Activated gamma-delta T cell treated with anti-CD3 and anti-CD28 coated beads, Interleukin-2, amount 50 U/mL, for 16 hours (primary cell): ENCODE data around the gene ZNF181.

Experiments used
- DNase-seq: peaks from one replicate; pipeline ENCODE4 v3.0.0-alpha.2; 2020; ENCODE audit warnings: low read depth

The ZNF181 gene

DNA sequence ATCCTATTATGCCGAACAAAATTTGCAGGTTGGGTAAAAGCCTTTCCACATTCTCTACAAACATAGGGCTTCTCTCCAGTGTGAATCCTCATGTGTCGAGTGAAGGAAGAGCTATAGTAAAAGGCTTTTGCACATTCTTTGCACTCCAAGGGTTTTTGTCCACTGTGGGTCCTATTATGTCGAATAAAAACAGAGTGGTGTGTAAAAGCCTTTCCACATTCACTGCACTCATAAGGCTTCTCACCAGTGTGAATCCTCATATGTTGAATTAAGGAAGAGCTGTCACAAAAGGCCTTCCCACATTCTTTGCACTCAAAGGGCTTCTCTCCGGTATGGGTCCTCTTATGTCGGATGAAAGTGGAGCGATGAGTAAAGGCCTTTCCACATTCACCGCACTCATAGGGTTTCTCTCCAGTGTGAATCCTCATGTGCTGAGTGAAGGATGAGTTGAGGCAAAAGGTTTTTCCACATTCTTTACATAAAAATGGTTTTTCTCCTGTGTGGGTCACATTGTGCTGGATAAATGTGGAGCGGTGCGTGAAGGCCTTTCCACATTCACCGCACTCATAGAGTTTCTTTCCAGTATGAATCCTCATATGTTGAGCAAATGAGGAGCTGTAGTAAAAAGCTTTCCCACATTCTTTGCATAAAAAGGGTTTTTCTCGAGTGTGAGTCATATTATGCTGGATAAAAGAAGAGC is 25.3 kb downstream of the ZNF181 start:
- DNase-seq = no peak

DNA sequence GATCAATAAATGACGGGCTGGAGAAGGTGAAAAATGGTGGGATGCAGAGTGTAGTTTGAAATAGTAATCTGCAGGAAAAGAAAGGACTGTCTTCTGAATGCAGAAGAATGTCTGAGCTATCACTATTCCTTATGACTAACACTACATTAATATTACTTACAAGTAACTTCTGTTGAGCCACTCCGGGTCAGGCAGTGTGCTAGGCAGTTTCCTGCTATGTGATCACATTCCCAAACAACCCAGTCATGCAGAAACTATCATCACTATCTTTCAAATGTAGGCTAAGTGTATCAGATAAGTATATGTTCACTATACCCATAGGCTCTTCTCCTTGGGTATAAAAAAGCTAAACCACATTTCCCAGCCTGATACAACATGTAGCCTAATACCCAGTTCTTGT is 32.3 kb downstream of the ZNF181 start:
- DNase-seq = no peak

DNA sequence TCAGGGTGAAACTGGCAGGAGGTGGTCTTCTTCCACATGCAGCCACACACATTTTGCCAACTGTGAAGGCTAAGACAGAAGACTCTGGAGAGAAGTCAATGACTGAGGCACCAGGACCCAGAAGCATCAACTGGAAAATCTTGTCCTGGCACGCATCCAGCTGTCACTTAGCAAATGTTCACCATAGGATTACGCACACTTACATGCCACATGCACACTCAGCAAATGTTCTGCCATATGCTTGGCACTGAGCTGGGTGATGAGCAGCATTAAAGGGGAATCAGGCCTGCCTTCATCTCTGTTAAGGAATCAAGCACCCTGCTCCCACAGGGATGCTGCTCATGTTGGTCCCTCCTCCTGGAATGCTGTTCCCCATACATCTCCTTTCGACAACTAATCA is 33.9 kb downstream of the ZNF181 start:
- no peak for DNase-seq

DNA sequence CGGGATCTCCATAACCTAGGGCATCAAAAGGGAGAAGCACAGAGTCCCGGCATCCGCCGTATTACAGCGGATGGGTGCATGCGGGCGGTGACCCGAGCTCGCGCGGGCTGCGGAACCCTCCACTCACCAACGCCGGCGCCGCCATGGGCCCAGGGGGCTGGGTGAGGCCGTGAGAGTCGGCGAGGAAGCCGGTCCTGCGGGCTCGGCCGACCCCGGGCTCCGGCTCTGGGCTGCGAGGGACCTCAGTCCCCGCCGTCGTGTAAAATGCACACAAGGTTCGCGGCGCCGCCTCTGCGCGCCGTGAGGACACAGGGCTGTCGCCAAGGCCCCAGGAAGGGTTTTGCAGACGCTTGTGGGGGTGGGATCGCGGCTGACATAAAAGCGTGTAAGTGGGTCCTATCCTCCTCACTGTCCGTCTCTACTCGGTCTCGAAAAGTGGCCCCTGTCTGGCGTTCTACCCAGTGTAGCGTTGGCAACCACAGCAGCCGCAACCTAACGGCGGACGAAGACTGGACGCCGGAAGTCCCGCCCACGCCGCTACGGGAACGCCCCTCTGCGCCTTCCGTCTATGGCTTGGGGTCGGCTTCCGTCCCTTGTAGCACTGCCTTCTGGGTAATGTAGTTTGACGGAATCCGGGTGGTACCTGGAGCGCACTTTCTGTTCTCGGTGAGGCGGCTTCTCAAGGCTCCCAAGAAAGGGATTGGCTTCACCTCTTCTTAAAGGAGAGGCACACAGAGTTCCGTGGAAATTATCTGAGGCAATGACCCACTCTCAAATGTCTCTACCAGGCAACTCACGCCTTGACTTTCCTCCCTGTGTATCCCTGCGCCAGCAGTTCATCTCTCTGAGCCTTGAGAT is 38.9 kb downstream of the ZNF181 start, which contains the start of gene ZNF599:
Gene ZNF599, minus strand, starts transcription at position 519 of the 858 bp plus-strand sequence. Its CDS starts 374 bp downstream, at position 145.
- DNase-seq = peak; percentile 85

DNA sequence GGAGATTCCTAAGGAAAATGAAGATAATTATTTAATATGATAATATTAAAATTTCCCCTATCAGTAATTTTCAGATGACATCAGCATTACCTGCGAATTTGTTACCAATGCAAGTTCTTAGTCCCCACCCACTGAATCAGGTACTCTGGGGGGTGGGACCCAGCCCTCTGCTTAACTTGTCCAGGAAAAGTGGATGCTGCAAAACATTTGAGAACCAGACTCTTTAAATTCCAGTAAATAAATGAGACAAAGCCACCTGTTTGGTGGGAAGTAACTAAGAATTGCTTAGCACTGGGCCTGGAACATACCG is 39.5 kb downstream of the ZNF181 start:
- no peak for DNase-seq

DNA sequence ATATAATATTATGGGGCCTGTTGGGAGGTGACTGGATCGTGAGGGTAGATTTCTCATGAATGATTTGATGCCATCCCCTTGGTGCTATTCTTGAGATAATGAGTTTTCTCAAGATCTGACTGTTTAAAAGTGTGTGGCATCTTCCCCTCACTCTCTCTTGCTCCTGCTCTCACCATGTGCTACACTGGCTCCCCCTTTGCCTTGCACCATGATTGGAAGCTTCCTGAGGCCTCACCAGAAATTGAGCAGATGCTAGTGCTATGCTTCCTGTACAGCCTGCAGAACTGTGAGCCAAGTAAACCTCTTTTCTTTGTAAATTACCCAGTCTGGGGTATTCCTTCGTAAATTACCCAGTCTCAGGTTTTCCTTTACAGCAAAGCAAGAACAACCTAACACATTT is 40.8 kb downstream of the ZNF181 start:
- DNase-seq = no peak

DNA sequence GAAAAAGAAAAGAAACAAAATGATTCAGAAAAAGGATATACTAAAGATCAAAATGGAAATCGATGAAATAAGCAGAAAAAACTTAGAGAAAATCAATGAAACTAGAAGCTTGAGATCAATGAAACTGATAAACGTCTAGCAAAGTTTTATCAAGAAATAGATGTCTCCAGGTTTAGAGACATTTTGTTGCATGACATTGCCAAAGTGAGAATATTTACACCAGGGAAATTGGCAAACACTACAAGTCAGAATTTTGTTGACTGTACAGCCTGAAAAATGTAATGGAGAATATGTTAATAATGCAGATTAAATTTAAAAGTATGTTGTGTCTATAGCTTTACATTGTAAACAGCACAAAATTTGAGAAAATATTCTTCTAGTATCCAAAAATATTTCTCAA is 44.3 kb downstream of the ZNF181 start:
- DNase-seq = no peak

DNA sequence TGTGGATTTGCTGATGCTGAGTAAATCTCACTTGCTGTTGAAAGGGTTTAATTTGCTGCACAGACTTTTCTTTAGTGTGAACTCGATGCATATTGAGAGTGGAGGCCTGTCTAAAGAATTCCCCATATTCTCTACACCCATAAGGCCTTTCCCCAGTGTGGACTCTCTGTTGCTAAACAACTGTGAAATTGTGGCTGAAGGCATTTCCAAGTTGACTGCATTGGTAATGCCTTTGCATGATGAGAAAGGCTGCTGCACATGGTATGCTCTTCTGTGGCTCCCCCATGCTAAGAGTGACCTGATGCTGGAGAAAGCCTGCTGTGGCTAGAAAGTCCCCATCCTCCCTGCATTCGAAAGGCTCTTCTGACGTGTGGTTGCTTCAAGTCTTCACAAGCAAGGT is 45.6 kb downstream of the ZNF181 start:
- DNase-seq = no peak

DNA sequence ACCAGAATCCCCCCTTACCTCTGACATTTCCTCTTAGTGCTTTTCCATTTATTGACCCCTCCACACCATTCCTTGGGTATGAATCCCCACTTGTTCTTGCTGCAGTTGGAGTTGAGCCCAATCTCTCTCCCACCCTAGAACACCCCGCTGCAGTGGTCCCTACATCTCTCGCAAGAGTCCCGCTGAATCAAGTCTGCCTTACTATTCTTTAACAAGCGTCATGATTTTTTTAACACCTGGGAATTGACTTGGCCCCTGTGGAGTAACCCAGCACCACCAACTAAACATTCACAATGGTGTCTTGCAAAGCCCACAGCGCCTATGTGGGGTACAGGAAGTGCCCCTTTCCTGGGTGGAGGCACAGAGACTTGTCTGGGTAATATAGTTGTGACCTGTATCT is 52.2 kb downstream of the ZNF181 start:
- no peak for DNase-seq

DNA sequence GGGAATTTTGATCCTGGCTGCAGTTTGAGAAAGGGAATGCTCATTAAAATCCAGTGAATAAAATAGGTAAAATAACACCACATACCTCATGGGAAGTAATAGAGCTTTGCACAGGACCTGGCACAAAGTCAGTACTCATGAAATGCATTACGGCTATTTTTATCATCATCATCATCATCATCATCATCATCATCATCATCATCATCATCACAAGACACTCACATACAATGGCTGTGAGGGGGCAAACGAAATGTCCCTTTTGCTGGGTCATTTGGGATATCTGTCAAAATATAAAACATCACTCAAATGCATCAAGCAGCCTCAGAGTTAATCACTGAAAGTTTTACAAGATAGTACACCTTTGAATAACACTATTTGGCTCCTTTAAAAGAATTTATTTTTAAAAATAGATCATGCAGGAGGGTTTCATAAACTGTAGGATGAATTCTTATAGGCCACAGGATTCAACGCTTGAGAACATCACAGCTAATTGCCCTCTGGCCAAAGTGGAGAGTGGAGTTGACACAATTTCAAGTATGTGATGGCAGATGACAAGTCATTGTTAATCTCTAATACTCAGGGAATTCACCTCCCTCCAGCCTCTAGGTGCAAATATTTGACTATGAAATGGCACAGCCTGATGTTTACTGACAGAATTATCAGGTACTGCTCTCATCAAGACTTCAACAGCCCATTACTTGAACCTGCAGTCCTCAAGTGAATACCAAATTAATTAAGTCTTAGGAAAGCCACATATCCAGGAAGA is 53.2 kb downstream of the ZNF181 start:
- no peak for DNase-seq

DNA sequence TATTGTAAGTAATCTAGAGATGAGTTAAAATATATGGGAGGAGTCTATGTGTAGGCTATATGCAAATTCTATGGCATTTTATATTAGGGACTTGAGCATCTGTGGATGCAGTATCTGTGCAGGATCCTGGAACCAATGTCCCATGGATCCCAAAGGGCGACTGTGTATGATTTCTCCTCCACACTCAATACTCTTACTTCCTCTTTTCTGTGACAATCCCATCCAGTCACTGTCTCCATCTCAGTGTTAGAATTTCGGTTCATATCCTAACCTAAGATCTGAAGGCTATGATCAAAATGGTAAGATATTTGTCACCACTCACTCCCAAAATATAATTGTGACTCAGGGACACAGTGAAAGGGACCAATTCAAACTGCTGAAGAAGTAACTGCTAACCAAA is 54.0 kb downstream of the ZNF181 start:
- DNase-seq = no peak

DNA sequence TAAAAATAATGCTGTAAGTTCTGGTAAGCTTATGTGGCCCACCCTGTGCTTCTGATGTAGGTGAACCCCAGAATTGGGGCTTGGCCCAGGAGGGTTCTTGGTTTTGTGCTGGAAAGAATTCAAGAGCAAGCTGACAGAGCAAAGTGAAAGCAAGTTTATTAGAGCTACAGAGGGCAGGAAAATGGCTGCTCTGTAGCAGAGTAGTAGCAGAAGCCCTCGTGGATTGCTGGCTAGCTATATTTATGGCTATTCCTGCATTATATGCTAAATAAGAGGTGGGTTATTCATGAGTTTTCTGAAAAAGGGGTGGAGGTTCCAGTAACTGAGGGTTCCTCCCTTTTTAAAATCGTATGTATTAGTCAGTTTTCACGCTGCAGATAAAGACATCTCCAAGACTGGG is 59.5 kb downstream of the ZNF181 start:
- no peak for DNase-seq

DNA sequence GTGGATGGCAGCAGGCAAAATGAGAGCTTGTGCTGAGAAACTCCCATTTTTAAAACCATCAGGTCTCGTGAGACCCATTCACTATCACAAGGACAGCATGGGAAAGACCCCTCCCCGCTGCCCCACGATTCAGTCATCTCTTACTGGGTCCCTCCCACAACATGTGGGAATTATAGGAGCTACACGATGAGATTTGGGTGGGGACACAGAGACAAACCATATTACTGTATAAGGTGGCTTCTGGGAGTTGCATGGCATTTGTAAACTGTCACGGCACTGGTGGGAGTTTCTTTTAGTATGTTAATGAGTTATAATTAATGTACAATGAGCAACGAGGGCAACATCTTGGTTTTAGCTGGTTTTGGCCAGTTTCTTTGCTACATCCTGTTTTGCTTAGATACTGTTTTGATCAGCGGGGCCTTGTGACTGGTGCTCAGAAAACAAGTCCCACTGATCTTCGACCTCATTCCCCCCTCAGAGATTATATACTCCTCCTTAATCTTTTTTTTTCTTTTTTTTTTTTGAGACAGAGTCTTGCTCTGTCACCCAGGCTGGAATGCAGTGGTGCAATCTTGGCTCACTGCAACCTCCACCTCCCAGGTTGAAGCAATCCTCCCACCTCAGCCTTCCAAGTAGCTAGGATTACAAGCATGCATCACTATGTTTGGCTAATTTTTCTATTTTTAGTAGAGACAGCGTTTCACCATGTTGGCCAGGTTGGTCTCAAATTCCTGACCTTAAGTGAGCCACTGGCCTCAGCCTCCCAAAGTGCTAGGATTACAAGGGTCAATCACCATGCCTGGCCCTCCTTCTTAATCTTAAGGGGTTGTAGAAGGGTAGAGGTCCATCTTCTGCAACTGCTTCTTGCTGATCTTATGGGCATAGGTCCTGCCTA is 60.3 kb downstream of the ZNF181 start:
- DNase-seq = no peak
